Measurements from ENCODE around the gene CCDC85A. TPM values are rescaled to one million over a fixed set of nuclear protein-coding genes. Genes with fewer than 3 reads are reported as not detected.

CCDC85A gene
- total and polyA plus RNA-seq, 2 of the 8 experiments (the other 6 are each of a cell fraction or from before 2014, with no cell fraction given), result 0.20 TPM; not detected in 1

GRCh38 chr2:56375251-56375650 is 191.5 kb downstream of the CCDC85A start:
- Histone ChIP-seq H3K23ac (ENCODE audit: insufficient read length) (no peak overlapping the region), H3K9ac (replicated peaks in 1 of 4; ENCODE audit: extremely low read depth in 1 of 4, low read depth in 3 of 4, low read length in 3 of 4) (no peak overlapping the region), H3K79me2 (ENCODE audit: control insufficient read depth in 1 of 2, insufficient read depth in 2 of 2, low read length in 2 of 2) (no peaks in the 10 kb centered on the region), H3K4ac (replicated peaks; ENCODE audit: insufficient read length, low read depth, low read length) (no peak overlapping the region), H2AFZ (ENCODE audit: low read length) (no peak overlapping the region), H2AK5ac (ENCODE audit: low read depth, low read length) (no peak overlapping the region), H4K5ac (ENCODE audit: insufficient read length, low read depth, low read length) (no peak overlapping the region), H3K27ac (ENCODE audit: low read depth, low read length) (no peak overlapping the region), H3K4me1 (replicated peaks in 1 of 4; ENCODE audit: control insufficient read depth in 3 of 4, insufficient read depth in 4 of 4, low read length in 3 of 4) (peaks cover 0 to 2% (median 0%) of the 10 kb centered on the region in 4 experiments; a peak in 2 of 7 replicates), H3K56ac (replicated peaks; ENCODE audit: insufficient read length, low read depth, low read length) (no peak overlapping the region), H2BK12ac (ENCODE audit: low read depth, low read length) (no peak overlapping the region), H3K4me3 (ENCODE audit: extremely low read depth in 1 of 4, insufficient read depth in 2 of 4, low read depth in 3 of 4, low read length in 4 of 4) (no peak overlapping the region), H2BK20ac (ENCODE audit: low read length) (no peak overlapping the region), H3K14ac (ENCODE audit: insufficient read length) (no peak overlapping the region), H3K18ac (ENCODE audit: extremely low read depth, low read length) (no peak overlapping the region), H3K4me2 (ENCODE audit: insufficient read depth in 1 of 2, low read depth in 2 of 2, low read length in 2 of 2) (no peak overlapping the region), H3K23me2 (ENCODE audit: low read depth, low read length) (no peaks in the 10 kb centered on the region), H3K36me3 (ENCODE audit: control insufficient read depth in 2 of 4, insufficient read depth in 4 of 4, low read length in 3 of 4) (no peaks in the 10 kb centered on the region), H3K9me3 (ENCODE audit: insufficient read depth in 2 of 2, low read depth in 1 of 2, low read length in 1 of 2) (no peaks in the 10 kb centered on the region), H4K20me1 (replicated peaks in 1 of 2; ENCODE audit: control insufficient read depth in 1 of 2, insufficient read depth in 2 of 2, low read length in 2 of 2) (no peaks in the 10 kb centered on the region), H4K91ac (replicated peaks; ENCODE audit: insufficient read length, low read length) (no peak overlapping the region), H2BK5ac (ENCODE audit: low read depth, low read length) (no peak overlapping the region), H2BK120ac (replicated peaks; ENCODE audit: low read depth, low read length) (no peak overlapping the region), H2BK15ac (ENCODE audit: low read length) (no peak overlapping the region), H4K8ac (ENCODE audit: extremely low read depth, insufficient read depth, low read length) (no peak overlapping the region), H3K79me1 (ENCODE audit: low read depth, low read length) (no peaks in the 10 kb centered on the region), H3K27me3 (replicated peaks in 1 of 4; ENCODE audit: control insufficient read depth in 3 of 4, extremely low read depth in 1 of 4, insufficient read depth in 3 of 4, low read length in 3 of 4) (no peaks in the 10 kb centered on the region)
- no peak for FAIRE-seq
- WGBS, 2 experiments (ENCODE audit: extremely low coverage in 1 of 2, insufficient coverage in 1 of 2, insufficient read length in 1 of 2, insufficient replicate concordance in 2 of 2, low coverage in 1 of 2, low lambda C conversion rate in 2 of 2, missing lambda C conversion rate in 1 of 2), result 60% methylated on average over 1 of the region's 1 CpG; no CpG with 5 or more reads in 1 of the 2 experiments
- TF ChIP-seq CHD1 (IDR thresholded peaks at IDR 0.05; ENCODE audit: low read depth, low read length) (no peak), MAFK (IDR thresholded peaks at IDR 0.05; ENCODE audit: low read depth, low read length) (no peak)
- CTCF ChIA-PET (ENCODE audit: partially characterized antibody), result no interaction called here
- DNase-seq (ENCODE audit: low read depth in 1 of 2, low spot score in 2 of 2), result no peak
- POLR2A ChIA-PET (ENCODE audit: partially characterized antibody), result no interaction called here

Data from H1 (cell line).